Mammary epithelial cell (primary cell): ENCODE results near the gene ICAM2.

Experiments
- EZH2 ChIP-seq: IDR thresholded peaks from 2 replicates; pipeline ENCODE4 v1.6.1; 2012; ENCODE audit warnings: low read length, inconsistent platforms, borderline replicate concordance
- TF ChIP-seq, protein P1 (sequence below), 2 donors: IDR thresholded peaks in 1 of 2; conservative IDR thresholded peaks in 1 of 2; 2 replicates each; pipeline ENCODE4 v1.5.1; 2011 to 2012; ENCODE audit warnings: inconsistent platforms in 2 of 2, low read length in 2 of 2, mild to moderate bottlenecking in 2 of 2, control low read depth in 1 of 2, low read depth in 1 of 2; ENCODE audit not compliant: insufficient read depth in 1 of 2; ENCODE audit errors: extremely low read depth in 1 of 2

DNA sequence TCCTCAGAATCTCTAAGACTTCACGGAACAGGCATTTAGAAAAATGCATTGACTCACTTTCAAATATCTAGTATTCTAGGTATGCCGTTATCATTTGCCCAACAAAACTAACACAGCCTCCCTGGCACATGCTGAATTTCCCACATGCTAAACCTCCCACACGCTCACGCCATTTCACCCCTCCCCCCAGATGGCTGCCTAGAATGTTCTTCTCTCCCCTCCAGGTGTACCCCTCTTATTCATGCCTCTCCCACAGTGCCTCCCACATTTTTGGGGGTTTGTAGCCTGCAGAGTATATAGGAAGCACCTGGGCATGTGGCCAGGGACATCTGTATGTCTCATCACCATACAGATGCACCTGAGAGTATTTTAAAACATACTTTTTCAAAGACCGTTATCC lies 38.2 kb upstream of the ICAM2 start:
- TF ChIP-seq EZH2, result no peak
- TF ChIP-seq, protein P1, sequence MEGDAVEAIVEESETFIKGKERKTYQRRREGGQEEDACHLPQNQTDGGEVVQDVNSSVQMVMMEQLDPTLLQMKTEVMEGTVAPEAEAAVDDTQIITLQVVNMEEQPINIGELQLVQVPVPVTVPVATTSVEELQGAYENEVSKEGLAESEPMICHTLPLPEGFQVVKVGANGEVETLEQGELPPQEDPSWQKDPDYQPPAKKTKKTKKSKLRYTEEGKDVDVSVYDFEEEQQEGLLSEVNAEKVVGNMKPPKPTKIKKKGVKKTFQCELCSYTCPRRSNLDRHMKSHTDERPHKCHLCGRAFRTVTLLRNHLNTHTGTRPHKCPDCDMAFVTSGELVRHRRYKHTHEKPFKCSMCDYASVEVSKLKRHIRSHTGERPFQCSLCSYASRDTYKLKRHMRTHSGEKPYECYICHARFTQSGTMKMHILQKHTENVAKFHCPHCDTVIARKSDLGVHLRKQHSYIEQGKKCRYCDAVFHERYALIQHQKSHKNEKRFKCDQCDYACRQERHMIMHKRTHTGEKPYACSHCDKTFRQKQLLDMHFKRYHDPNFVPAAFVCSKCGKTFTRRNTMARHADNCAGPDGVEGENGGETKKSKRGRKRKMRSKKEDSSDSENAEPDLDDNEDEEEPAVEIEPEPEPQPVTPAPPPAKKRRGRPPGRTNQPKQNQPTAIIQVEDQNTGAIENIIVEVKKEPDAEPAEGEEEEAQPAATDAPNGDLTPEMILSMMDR (conservative IDR thresholded peaks at IDR 0.05 in 1 of 2, IDR thresholded peaks at IDR 0.05 in 1 of 2; ENCODE audit: extremely low read depth in 1 of 2, insufficient read depth in 1 of 2, low read depth in 1 of 2, low read length in 2 of 2), result no peak
